Neural cell (in vitro differentiated cells): ENCODE data around the gene PRDM11.

Experiments used
- CTCF ChIP-seq: fragments of 450-650 bp; IDR thresholded peaks from 2 replicates; pipeline ENCODE4 v1.5.1; 2014; ENCODE audit warnings: antibody characterized with exemption, mild to moderate bottlenecking, moderate library complexity; ENCODE audit not compliant: poor library complexity, severe bottlenecking
- EP300 ChIP-seq: fragments of 450-650 bp; conservative IDR thresholded peaks from 2 replicates; pipeline ENCODE4 v1.6.1; 2014; ENCODE audit warnings: antibody characterized with exemption, mild to moderate bottlenecking, moderate library complexity; ENCODE audit not compliant: poor library complexity, severe bottlenecking
- EZH2 ChIP-seq: fragments of 200-600, 300-800 bp; shearing (Covaris generic), sonication (generic); IDR thresholded peaks from 2 replicates; pipeline ENCODE4 v1.6.1; 2014; ENCODE audit warnings: antibody characterized with exemption, low read length, borderline replicate concordance, mild to moderate bottlenecking; ENCODE audit not compliant: insufficient read depth, poor library complexity, severe bottlenecking
- MXI1 ChIP-seq: fragments of 450-650 bp; conservative IDR thresholded peaks from 2 replicates; pipeline ENCODE4 v1.6.1; 2014; ENCODE audit warnings: antibody characterized with exemption, mild to moderate bottlenecking; ENCODE audit not compliant: poor library complexity, severe bottlenecking
- REST ChIP-seq: IDR thresholded peaks from 2 replicates; pipeline ENCODE4 v1.6.1; 2012; ENCODE audit warnings: borderline replicate concordance
- TAF1 ChIP-seq: IDR thresholded peaks from 2 replicates; pipeline ENCODE4 v1.6.1; 2012; ENCODE audit warnings: low read depth

GRCh38 chr11:45145379-45146071 is 914 bp upstream of the PRDM11 start:
- TF ChIP-seq CTCF, result no peak
- TF ChIP-seq REST, result no peak
- no peak for TF ChIP-seq EP300
- TF ChIP-seq EZH2, result no peak
- TF ChIP-seq TAF1, result no peak
- no peak for TF ChIP-seq MXI1
